Measurements from ENCODE around the gene SMIM44.

Gene SMIM44

DNA sequence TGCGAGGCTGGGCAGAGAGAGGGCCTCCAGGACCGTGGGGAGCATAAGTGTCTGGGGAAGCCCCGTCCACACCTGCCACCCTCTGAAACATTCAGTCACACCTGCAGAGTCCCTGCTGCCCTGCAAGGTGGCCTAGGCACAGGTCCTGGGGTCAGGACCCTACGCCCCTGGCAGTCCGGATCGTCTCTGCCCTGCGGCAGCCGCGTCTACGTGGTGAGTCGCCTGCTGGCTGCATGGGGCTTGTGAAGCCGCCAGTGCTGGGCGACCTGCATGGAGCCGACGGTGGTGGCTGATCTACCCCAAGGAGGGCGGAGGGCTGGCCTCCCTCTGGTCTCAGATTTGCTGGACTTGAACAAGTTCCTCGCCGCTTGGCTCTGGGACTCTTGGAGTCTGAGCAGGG, 35.9 kb upstream of the SMIM44 start:
- Histone ChIP-seq H4K20me1 (ENCODE audit: low read depth, low read length) (0 out of 2 replicates have a peak, but pooled peaks cover 5% of the 10 kb centered on the region), H3K4me2 (ENCODE audit: low read depth, low read length, poor library complexity, severe bottlenecking) (no peak overlapping the region), H3K4me3 (ENCODE audit: insufficient read depth, low read length, poor library complexity, severe bottlenecking) (no peak overlapping the region), H3K9ac (ENCODE audit: low read length) (no peak overlapping the region), H2AFZ (ENCODE audit: low read depth, low read length, severe bottlenecking) (no peak overlapping the region), H3F3A (ENCODE audit: insufficient read depth) (no peaks in the 10 kb centered on the region), H3K79me2 (ENCODE audit: insufficient read depth, low read length) (peaks cover 62% of the 10 kb centered on the region), H3K9me3 (ENCODE audit: insufficient read depth, low read length) (no peaks in the 10 kb centered on the region), H3K9me2 (replicated peaks; ENCODE audit: insufficient read depth, low read length) (no peaks in the 10 kb centered on the region), H3K36me3 (ENCODE audit: low read length) (no peaks in the 10 kb centered on the region), H3K27me3 (ENCODE audit: low read length) (no peaks in the 10 kb centered on the region), H3K27ac (ENCODE audit: low read depth, low read length) (no peak overlapping the region)
- no peak for TF ChIP-seq EZH2phosphoT487 (conservative IDR thresholded peaks at IDR 0.05; ENCODE audit: low read length)
- no peak for TF ChIP-seq CTCF (IDR thresholded peaks at IDR 0.05; ENCODE audit: insufficient read depth, low read length, poor library complexity, severe bottlenecking)

DNA sequence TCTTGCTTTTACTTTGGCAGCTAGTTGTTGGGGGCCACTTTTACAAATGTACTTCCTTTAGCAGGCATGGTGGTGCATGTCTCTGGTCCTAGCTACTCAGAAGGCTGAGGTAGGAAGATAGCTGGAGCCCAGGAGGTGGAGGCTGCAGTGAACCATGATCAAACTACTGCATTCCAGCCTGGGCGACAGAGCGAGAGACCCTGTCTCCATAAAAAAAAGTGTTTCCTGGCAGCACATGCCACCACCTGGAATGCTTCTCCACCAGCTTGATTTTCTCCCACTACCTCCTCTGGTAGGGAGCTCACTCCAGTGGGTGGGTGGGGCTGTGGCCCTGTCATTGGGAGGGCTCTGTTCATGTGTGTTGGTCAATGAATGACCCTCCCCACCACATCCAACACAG, 35.4 kb upstream of the SMIM44 start:
- H3K9ac ChIP-seq (ENCODE audit: low read length) = no peak overlapping the region
- TF ChIP-seq CTCF (IDR thresholded peaks at IDR 0.05; ENCODE audit: insufficient read depth, low read length, poor library complexity, severe bottlenecking) (no peak), EZH2phosphoT487 (conservative IDR thresholded peaks at IDR 0.05; ENCODE audit: low read length) (no peak)

DNA sequence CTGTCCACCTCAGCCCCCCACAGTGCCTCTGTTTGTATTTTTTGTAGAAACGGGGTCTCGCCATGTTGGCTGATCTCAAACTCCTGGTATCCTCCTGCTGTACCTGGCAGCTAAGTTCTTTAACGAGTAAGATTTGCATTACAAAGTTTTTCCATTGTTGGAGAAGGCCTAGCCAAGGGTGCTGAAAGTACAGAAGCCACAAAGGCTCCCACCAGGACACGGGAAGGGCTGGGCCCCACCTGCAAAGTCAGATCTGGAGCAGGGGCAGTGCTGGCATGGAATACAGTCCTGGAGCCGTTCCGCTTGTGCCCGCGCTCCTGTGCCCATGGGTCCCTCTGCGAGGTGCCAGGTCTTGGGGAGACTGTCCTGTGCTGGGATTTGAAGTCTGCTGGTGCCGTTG, 35.0 kb upstream of the SMIM44 start:
- Histone ChIP-seq H3K4me2 (ENCODE audit: low read depth, low read length, poor library complexity, severe bottlenecking) (no peak overlapping the region), H3K9ac (ENCODE audit: low read length) (no peak overlapping the region), H3K9me3 (ENCODE audit: insufficient read depth, low read length) (no peaks in the 10 kb centered on the region), H4K20me1 (ENCODE audit: low read depth, low read length) (0 out of 2 replicates have a peak, but pooled peaks cover 5% of the 10 kb centered on the region), H3K4me3 (ENCODE audit: insufficient read depth, low read length, poor library complexity, severe bottlenecking) (no peak overlapping the region), H3F3A (ENCODE audit: insufficient read depth) (no peaks in the 10 kb centered on the region), H3K79me2 (ENCODE audit: insufficient read depth, low read length) (peaks cover 69% of the 10 kb centered on the region), H2AFZ (ENCODE audit: low read depth, low read length, severe bottlenecking) (no peak overlapping the region), H3K36me3 (ENCODE audit: low read length) (no peaks in the 10 kb centered on the region), H3K9me2 (replicated peaks; ENCODE audit: insufficient read depth, low read length) (no peaks in the 10 kb centered on the region), H3K27ac (ENCODE audit: low read depth, low read length) (no peak overlapping the region), H3K27me3 (ENCODE audit: low read length) (no peaks in the 10 kb centered on the region)
- TF ChIP-seq EZH2phosphoT487 (conservative IDR thresholded peaks at IDR 0.05; ENCODE audit: low read length) (no peak), CTCF (IDR thresholded peaks at IDR 0.05; ENCODE audit: insufficient read depth, low read length, poor library complexity, severe bottlenecking) (no peak)

More for the DNA sequence above, 35.4 kb upstream of the SMIM44 start:
- no peaks in the 10 kb centered on the region for H3F3A ChIP-seq (ENCODE audit: insufficient read depth)
- H3K79me2 ChIP-seq (ENCODE audit: insufficient read depth, low read length) = peaks cover 66% of the 10 kb centered on the region
- H3K27me3 ChIP-seq (ENCODE audit: low read length) = no peaks in the 10 kb centered on the region
- H3K4me2 ChIP-seq (ENCODE audit: low read depth, low read length, poor library complexity, severe bottlenecking) = no peak overlapping the region
- no peaks in the 10 kb centered on the region for H3K36me3 ChIP-seq (ENCODE audit: low read length)
- H4K20me1 ChIP-seq (ENCODE audit: low read depth, low read length) = 0 out of 2 replicates have a peak, but pooled peaks cover 5% of the 10 kb centered on the region
- no peaks in the 10 kb centered on the region for H3K9me3 ChIP-seq (ENCODE audit: insufficient read depth, low read length)
- H2AFZ ChIP-seq (ENCODE audit: low read depth, low read length, severe bottlenecking) = no peak overlapping the region
- H3K4me3 ChIP-seq (ENCODE audit: insufficient read depth, low read length, poor library complexity, severe bottlenecking) = no peak overlapping the region
- H3K9me2 ChIP-seq (replicated peaks; ENCODE audit: insufficient read depth, low read length) = no peaks in the 10 kb centered on the region
- H3K27ac ChIP-seq (ENCODE audit: low read depth, low read length) = no peak overlapping the region
